Posterior cingulate gyrus (tissue), 11 donors: ENCODE measurements around the gene SPAAR.
"Not testable (repeated sequence)": the region's sequence is repeated elsewhere in the genome, so short reads cannot be mapped to it uniquely, and the experiment has no call there.

Source experiments
- DNase-seq, 10 donors: peaks; one replicate each; pipeline versions ENCODE4 v3.0.0 to v3.0.0-alpha.2; 2020 to 2021; ENCODE audit warnings: mixed read lengths in 3 of 10
- intact Hi-C: fragments of 100-400 bp; cut with DNase I; formaldehyde crosslinking; loops from one replicate; pipeline ENCODE4 v1.15.1; 2023

SPAAR gene

DNA sequence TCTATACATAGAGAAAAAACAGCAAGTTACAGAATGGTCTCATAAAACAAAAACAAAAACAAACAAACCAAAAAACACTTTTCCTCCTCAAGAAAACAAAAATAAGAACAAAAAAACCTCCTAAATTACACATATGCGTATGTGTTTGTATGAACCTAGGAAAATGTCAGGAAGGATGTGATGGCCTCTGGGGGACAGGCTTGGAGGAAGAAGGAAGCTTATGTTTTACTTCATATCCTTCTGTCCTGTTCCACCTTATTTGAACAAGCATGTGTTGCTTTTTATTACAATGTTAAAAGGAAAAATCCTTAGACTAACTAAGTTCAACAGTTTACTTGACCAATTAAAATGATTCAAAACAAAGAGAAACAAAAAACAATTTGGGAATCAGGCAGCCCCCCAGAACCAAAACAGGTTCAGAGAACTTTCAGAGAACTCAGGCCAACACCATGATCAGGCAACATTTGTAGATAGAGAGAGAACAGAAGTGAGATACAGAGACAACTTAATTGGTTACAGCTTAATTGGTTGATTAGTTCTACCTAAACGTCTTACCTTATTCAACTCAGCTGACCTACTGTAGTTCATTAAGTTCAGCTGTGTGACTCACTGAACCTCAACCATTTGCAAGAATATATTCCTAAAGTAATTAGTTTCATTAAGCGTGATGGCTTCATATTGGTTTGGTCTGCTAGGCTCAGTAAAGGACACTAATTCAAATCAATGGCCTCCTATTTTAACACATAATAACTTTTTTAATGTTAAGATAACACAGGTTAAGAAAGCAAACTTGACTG, 10.1 kb downstream of the SPAAR start:
- intact Hi-C loops = no loop called here
- DNase-seq = no peak

GRCh38 chr9:35920051-35920620, 10.8 kb downstream of the SPAAR start:
- DNase-seq = no peak
- intact Hi-C loops = no loop called here

DNA sequence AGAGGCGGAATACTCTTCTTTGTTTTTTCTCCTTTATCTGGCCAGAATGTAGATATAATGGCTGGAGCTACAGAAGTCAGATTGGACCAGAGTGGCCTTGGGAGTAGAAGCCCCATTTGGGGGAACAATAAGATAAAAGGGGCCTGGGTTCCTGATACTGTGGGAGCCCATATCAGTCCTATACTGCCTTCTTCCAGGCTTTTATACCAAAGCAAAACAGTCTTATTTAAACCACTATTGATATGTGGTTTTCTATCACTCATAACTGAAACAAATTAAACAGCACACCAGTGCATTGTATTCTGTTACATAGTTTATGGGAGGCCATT, 14.3 kb downstream of the SPAAR start:
- intact Hi-C loops = no loop called here
- no peak for DNase-seq

GRCh38 chr9:35923927-35924763, 14.9 kb downstream of the SPAAR start:
- no peak for DNase-seq
- intact Hi-C loops = no loop called here

GRCh38 chr9:35928591-35929452, 19.5 kb downstream of the SPAAR start:
- intact Hi-C loops = no loop called here
- no peak for DNase-seq

GRCh38 chr9:35929453-35929718, 20.1 kb downstream of the SPAAR start:
- intact Hi-C loops = no loop called here
- DNase-seq = no peak

DNA sequence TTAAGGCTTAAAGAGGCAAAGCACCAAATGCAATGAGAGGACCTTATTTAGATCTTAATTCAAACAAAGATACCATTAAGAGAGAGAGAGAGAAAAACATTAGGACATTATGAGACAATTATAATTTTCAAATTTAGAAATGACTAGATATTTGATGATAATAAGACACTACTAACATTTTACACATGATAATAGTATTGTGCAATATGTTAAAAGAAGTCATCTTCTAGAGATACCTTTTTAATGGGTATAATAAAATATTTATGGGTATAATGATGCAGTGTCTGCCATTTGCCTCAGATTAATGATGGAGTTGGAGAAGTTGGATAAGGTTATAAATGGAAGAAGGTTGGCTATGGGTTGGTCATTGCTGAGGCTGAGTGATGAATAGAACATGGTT, 21.2 kb downstream of the SPAAR start:
- intact Hi-C loops = no loop called here
- no peak for DNase-seq

DNA sequence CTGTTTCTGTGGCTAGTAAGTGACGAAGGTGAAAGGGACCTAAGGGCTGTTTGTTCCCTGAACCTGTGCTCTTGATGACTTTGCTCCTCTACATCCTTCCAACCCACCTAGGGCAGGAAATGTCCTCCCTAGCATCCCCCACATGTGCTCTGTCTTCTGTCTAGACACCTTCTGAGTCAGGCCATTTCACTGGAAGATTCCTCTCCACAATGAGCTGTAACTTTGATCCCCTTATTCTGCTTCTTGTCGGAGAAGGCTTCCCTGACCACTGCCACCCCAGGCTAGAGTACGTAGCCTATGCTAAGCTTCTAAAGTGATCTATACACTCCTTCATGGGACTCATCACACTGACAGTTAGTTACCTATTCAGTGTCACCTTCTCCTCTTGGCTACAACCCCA, 21.7 kb downstream of the SPAAR start:
- intact Hi-C loops = no loop called here
- no peak for DNase-seq

DNA sequence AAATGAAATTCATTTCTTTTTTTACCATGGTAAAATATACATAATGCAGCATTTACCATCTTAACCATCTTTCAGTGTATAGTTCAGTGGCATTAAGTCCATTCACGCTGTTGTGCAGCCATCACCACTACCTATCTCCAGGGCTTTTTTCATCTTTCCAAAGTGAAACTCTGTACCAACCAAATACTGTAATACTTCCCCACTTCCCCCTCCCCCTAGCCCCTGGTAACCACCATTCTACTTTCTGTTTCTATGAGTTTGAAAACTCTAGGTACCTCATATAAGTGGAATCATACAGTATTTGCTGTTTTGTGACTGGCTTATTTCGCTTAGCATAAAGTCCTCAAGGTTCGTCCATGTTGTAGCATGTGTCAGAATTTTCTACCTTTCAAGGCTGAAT, 23.4 kb downstream of the SPAAR start:
- DNase-seq = no peak
- intact Hi-C loops = no loop called here

DNA sequence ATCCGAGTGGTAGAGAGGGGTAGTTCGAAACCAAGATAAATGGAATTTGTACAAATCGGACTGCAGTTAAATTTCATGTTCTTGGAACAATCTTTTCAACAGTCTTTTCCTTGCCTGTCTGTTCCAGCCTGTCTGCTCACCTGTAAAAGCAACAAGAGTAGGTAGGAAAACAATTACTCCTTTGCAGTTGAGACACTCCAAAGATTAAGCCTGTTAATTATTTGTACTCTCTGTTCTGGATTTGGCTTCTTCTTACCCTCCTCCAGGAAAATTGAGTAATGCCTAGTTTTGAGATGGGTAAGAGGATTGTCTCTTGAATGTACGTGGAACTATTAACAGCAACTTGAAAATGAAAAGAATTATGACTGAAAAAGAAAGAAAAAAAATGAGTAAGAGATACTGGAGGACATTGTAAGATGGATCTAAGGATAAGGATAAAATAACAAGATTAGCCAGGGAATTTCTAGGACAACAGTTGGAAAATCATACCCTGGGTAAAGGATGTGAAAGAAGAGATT, 24.3 kb downstream of the SPAAR start:
- intact Hi-C loops = no loop called here
- no peak for DNase-seq

- DNase-seq, intact Hi-C loops: not testable (repeated sequence)
Measured at GRCh38 chr9:35934069-35934468, 24.8 kb downstream of the SPAAR start.

DNA sequence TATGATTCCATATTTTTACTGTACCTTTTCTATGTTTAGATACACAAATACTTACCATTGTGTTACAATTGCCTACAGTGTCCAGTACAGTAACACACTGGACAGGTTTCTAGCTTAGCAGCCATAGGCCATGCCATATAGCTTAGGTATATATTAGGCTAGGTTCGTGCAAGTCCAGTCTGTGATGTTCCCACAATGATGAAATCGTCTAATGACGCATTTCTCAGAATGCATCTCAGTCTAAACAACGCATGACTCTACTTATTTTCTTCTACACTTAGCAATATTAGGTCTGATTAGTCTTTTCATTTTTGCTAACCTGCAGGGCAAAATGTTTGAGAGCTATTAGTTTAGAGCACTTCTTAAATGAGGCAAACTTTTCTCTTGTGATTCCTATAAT, 26.0 kb downstream of the SPAAR start:
- intact Hi-C loops = no loop called here
- DNase-seq = no peak

- intact Hi-C loops = no loop called here
- DNase-seq = no peak
Measured at GRCh38 chr9:35935755-35936509, 26.6 kb downstream of the SPAAR start.

DNA sequence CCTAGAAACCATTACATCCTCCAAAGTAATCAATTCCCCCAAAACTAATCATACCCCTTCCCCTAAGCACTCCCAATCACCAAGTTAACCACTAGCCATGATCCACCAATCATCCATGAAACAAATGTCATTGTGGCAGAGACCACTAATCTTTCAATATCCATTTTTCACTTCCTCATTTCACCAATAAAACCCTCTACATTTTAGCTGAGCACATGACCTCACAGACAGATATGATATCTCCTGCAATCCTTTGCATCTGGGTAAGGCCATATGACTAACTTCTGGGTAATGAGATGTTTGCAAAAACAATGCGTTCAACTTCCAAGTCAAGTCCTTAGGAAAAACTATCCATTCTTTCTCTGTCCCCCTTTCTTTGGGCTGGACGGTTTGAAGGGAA, 27.9 kb downstream of the SPAAR start:
- intact Hi-C loops = no loop called here
- DNase-seq = no peak

GRCh38 chr9:35938474-35939356, 29.4 kb downstream of the SPAAR start:
- intact Hi-C loops = no loop called here

DNA sequence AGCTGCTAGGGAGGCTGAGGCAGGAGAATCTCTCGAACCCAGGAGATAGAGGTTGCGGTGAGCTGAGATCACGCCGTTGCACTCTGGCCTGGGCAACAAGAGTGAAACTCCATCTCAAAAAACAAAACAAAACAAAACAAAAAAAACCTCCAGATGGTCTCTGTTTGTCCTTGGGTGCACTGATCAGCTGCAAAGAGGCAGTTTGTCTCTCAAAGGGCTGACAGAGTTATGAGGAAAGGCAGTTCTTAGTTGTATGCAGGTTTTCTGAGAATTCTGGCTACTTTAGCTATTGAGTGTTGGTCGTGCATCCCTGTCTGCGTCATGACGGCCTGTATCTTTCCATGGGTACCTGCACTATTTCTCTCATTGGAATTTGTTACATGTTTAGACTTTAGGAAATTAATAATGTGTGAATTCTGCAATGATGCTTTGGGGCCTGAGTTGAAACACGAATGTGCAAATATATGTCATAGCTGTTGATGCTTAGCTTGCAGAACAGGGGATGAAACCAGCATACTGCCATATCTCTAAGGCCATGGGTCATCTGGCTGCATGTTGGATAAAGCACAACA, 30.5 kb downstream of the SPAAR start:
- intact Hi-C loops = no loop called here

More at GRCh38 chr9:35938474-35939356, 29.4 kb downstream of the SPAAR start:
- no peak for DNase-seq

DNA sequence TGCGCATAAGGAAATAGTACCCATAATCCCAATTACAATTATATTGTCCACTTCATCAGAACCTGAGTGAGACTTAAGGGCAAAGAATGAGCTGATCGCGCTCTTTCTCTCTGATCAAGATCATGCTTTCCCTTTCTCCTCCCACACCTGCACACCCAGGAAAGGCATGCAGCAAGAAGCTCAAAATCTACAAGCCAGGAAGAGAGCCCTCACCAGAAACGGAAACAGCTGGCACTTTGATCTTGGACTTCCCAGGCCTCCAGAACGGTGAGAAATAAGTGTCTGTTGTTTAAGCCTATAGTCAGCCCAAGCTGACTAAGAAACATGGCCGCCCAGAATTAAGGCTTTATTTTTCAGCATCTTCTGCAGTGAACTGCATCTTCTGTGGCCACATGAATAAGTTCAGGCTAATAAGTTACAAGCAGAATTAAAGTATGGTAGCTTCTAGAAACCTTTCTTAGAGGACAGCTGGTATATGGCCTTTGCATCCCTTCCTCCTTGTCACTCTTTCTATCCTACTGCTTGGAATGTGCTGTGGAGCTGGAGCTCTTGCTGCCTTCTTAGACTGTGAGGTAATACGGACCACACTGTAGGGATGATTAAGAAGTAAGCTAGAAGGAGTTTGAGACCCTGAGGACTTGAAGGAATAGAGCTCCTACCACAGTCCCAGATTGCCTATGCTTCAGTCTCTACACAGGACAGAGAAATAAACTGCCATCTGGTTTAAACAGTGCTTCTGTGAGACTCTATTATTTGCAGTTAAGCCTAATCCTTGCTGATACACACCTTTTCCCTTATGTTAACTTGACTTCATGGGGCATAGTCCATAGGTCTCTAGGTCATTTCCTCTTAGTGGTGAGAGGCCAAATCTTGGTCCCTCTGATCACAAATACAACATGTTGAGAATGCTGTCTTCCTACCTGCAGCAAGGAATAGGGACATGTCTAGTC, 31.4 kb downstream of the SPAAR start:
- intact Hi-C loops = no loop called here
- no peak for DNase-seq

More for the DNA sequence above, 30.5 kb downstream of the SPAAR start:
- DNase-seq = no peak

- DNase-seq = no peak
- intact Hi-C loops = no loop called here
Measured at GRCh38 chr9:35942286-35942685, 33.0 kb downstream of the SPAAR start.
